Activated naive CD4-positive, alpha-beta T cell treated with anti-CD3 and anti-CD28 coated beads, Interleukin-2, amount 50 U/mL, for 72 hours (primary cell): ENCODE data around the gene RAB11FIP5. TPM values are rescaled to one million over a fixed set of nuclear protein-coding genes. Genes with fewer than 3 reads are reported as not detected.
"Not testable (repeated sequence)": the region's sequence is repeated elsewhere in the genome, so short reads cannot be mapped to it uniquely, and the experiment has no call there.

Experiments used
- ATAC-seq, 2 donors: fragments of 150-1000 bp; cut with Tn5 transposase; 2 replicates each; pipeline ENCODE4 v1.10.0; 2021; ENCODE audit warnings: mild to moderate bottlenecking in 2 of 2, moderate library complexity in 2 of 2
- DNase-seq, 2 donors: peaks; one replicate each; pipeline ENCODE4 v3.0.0; 2021 to 2022; ENCODE audit warnings: low spot score in 2 of 2
- H3K27ac Mint-ChIP-seq, 2 donors: one replicate each; pipeline ENCODE4 v1.8.0; 2022; ENCODE audit warnings: mild to moderate bottlenecking in 2 of 2, mixed read lengths in 2 of 2
- H3K36me3 Mint-ChIP-seq, 2 donors: one replicate each; pipeline ENCODE4 v1.8.0; 2022; ENCODE audit warnings: mixed read lengths in 2 of 2
- H3K9me3 Mint-ChIP-seq, 2 donors: one replicate each; pipeline ENCODE4 v1.8.0; 2022; ENCODE audit warnings: mixed read lengths in 2 of 2
- total RNA-seq, 2 donors: library from RNA; stranded (reverse); gene quantifications; one replicate each; pipeline ENCODE4 v1.2.3, GENCODE V29; 2022

The RAB11FIP5 gene
- total RNA-seq: 10 to 100 TPM in 1 of 2 donors, 1 to 10 TPM in 1; 8.3 to 27.9 TPM

- H3K27ac Mint-ChIP-seq: peak within 1 kb of the TSS; percentile 73 to 88
- H3K9me3 Mint-ChIP-seq: no peaks in the 10 kb centered on the region
- ATAC-seq: peak; percentile 82 to 92
- DNase-seq: peak; percentile 84 to 85
- peaks cover 5 to 10% of the 10 kb centered on the region in 2 donors for H3K36me3 Mint-ChIP-seq
Measured at GRCh38 chr2:73112913-73113854, at the start of gene RAB11FIP5. TSS of gene RAB11FIP5 (minus strand) at chr2:73112948. CDS start at chr2:73112777, 171 bp downstream.

- H3K9me3 Mint-ChIP-seq: no peaks in the 10 kb centered on the region
Measured at GRCh38 chr2:73156539-73157124, 43.9 kb upstream of the RAB11FIP5 start.

GRCh38 chr2:73142937-73143336 lies 30.2 kb upstream of the RAB11FIP5 start:
- DNase-seq (no peak), ATAC-seq (no peak)
- Mint-ChIP-seq H3K9me3 (no peaks in the 10 kb centered on the region), H3K36me3 (no peaks in the 10 kb centered on the region), H3K27ac (no peak overlapping the region)

More at GRCh38 chr2:73156539-73157124, 43.9 kb upstream of the RAB11FIP5 start:
- no peak overlapping the region for H3K27ac Mint-ChIP-seq
- ATAC-seq (peak; percentile 69 to 85), DNase-seq (peak in 1 of 2 donors; percentile 60)
- no peaks in the 10 kb centered on the region for H3K36me3 Mint-ChIP-seq

GRCh38 chr2:73141896-73142295 lies 29.1 kb upstream of the RAB11FIP5 start:
- H3K9me3 Mint-ChIP-seq: no peaks in the 10 kb centered on the region
- no peak overlapping the region for H3K27ac Mint-ChIP-seq
- ATAC-seq (no peak), DNase-seq (no peak)
- H3K36me3 Mint-ChIP-seq: no peaks in the 10 kb centered on the region

- no peak for ATAC-seq
Measured at GRCh38 chr2:73135236-73135635, 22.5 kb upstream of the RAB11FIP5 start.

GRCh38 chr2:73134471-73134870 lies 21.7 kb upstream of the RAB11FIP5 start:
- no peaks in the 10 kb centered on the region for H3K36me3 Mint-ChIP-seq
- ATAC-seq: no peak

More at GRCh38 chr2:73135236-73135635, 22.5 kb upstream of the RAB11FIP5 start:
- no peaks in the 10 kb centered on the region for H3K9me3 Mint-ChIP-seq
- no peaks in the 10 kb centered on the region for H3K36me3 Mint-ChIP-seq
- DNase-seq: no peak
- no peak overlapping the region for H3K27ac Mint-ChIP-seq

GRCh38 chr2:73133566-73134197 lies 20.9 kb upstream of the RAB11FIP5 start:
- ATAC-seq (no peak), DNase-seq (no peak)
- H3K27ac Mint-ChIP-seq: no peak overlapping the region
- H3K36me3 Mint-ChIP-seq: no peaks in the 10 kb centered on the region
- H3K9me3 Mint-ChIP-seq: no peaks in the 10 kb centered on the region

More at GRCh38 chr2:73134471-73134870, 21.7 kb upstream of the RAB11FIP5 start:
- no peaks in the 10 kb centered on the region for H3K9me3 Mint-ChIP-seq
- no peak overlapping the region for H3K27ac Mint-ChIP-seq
- no peak for DNase-seq

- no peak overlapping the region for H3K27ac Mint-ChIP-seq
- DNase-seq (no peak), ATAC-seq (no peak)
- no peaks in the 10 kb centered on the region for H3K9me3 Mint-ChIP-seq
- no peaks in the 10 kb centered on the region for H3K36me3 Mint-ChIP-seq
Measured at GRCh38 chr2:73131807-73132206, 19.1 kb upstream of the RAB11FIP5 start.

GRCh38 chr2:73130790-73131189 lies 18.0 kb upstream of the RAB11FIP5 start:
- Mint-ChIP-seq H3K9me3 (no peaks in the 10 kb centered on the region), H3K36me3 (no peaks in the 10 kb centered on the region), H3K27ac (no peak overlapping the region)
- no peak for ATAC-seq
- no peak for DNase-seq

- Mint-ChIP-seq H3K27ac (no peak overlapping the region), H3K36me3 (no peaks in the 10 kb centered on the region), H3K9me3 (no peaks in the 10 kb centered on the region)
- DNase-seq (no peak), ATAC-seq (no peak)
Measured at GRCh38 chr2:73128841-73129535, 16.2 kb upstream of the RAB11FIP5 start.

- Mint-ChIP-seq H3K9me3 (no peaks in the 10 kb centered on the region), H3K27ac (no peak overlapping the region), H3K36me3 (no peaks in the 10 kb centered on the region)
- ATAC-seq (no peak), DNase-seq (no peak)
Measured at GRCh38 chr2:73122536-73122935, 9.8 kb upstream of the RAB11FIP5 start.

- not testable (repeated sequence) for H3K27ac Mint-ChIP-seq, ATAC-seq, H3K9me3 Mint-ChIP-seq, DNase-seq, H3K36me3 Mint-ChIP-seq
Measured at GRCh38 chr2:73119611-73120239, 7.0 kb upstream of the RAB11FIP5 start.

- no peaks in the 10 kb centered on the region for H3K9me3 Mint-ChIP-seq
- no peaks in the 10 kb centered on the region for H3K36me3 Mint-ChIP-seq
- H3K27ac Mint-ChIP-seq: no peak overlapping the region
- no peak for DNase-seq
- ATAC-seq: no peak
Measured at GRCh38 chr2:73117441-73117840, 4.7 kb upstream of the RAB11FIP5 start.

- DNase-seq (no peak), ATAC-seq (no peak)
- no peak overlapping the region for H3K27ac Mint-ChIP-seq
- H3K36me3 Mint-ChIP-seq: peaks cover 5 to 9% of the 10 kb centered on the region in 2 donors
- H3K9me3 Mint-ChIP-seq: no peaks in the 10 kb centered on the region
Measured at GRCh38 chr2:73116182-73116960, 3.6 kb upstream of the RAB11FIP5 start.

GRCh38 chr2:73114273-73114867 lies 1.6 kb upstream of the RAB11FIP5 start:
- peaks cover 5 to 10% of the 10 kb centered on the region in 2 donors for H3K36me3 Mint-ChIP-seq
- ATAC-seq: no peak
- DNase-seq: no peak
- no peaks in the 10 kb centered on the region for H3K9me3 Mint-ChIP-seq
- H3K27ac Mint-ChIP-seq: no peak overlapping the region
